NT2/D1 (cell line): ENCODE results near the gene UMPS.

Source experiments
- SUZ12 ChIP-seq: IDR thresholded peaks from 2 replicates; pipeline ENCODE4 v1.6.1; 2011; ENCODE audit not compliant: insufficient read length, insufficient read depth; ENCODE audit errors: extremely low read depth
- YY1 ChIP-seq: IDR thresholded peaks from 2 replicates; pipeline ENCODE4 v1.6.1; 2011; ENCODE audit not compliant: insufficient read length, insufficient read depth
- ZNF274 ChIP-seq: IDR thresholded peaks from 2 replicates; pipeline ENCODE4 v1.6.1; 2011; ENCODE audit warnings: mild to moderate bottlenecking, low read depth, low read length

DNA sequence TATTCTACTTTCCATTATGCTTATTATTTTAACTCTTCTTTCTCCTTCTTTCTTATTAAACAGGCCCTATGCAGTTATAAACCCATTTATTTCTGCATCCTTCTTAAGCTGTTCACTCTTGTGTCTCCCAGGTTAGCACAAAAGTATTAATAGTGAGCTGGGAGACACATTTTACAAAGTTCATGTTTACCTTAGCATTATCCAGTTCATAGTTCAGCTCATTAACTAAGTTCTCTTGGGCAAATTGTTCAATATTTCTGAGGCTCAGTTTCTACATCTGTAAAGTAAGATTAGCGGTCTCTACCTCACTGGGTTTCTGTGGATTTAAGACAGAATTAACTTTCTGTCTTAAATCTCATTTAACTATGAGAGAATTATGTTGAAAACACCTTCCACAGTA is 31.2 kb upstream of the UMPS start:
- TF ChIP-seq SUZ12 (no peak), ZNF274 (no peak), YY1 (no peak)
